OCI-LY7 (cell line): ENCODE data around the gene RTN4. TPM values are rescaled to one million over a fixed set of nuclear protein-coding genes. Genes with fewer than 3 reads are reported as not detected.

Experiments
- BruUV-seq: library from RNA; stranded (reverse); fragments of 400-500 nt; replicated peaks from 2 replicates; lab custom pipeline; 2021; lab: Mats Ljungman, UMichigan
- CTCF ChIA-PET: fragments of 300-600 bp; sonication (Branson Sonifier 250); formaldehyde crosslinking; loops from one replicate; lab custom pipeline; 2022; ENCODE audit warnings: antibody characterized with exemption; ENCODE audit not compliant: unreplicated experiment; lab: Charles Lee
- POLR2A ChIA-PET: fragments of 300-600 bp; sonication (Branson Sonifier 250); formaldehyde crosslinking; loops from one replicate; lab custom pipeline; 2022; ENCODE audit warnings: antibody characterized with exemption; lab: Charles Lee
- DNase-seq: peaks from one replicate; pipeline ENCODE4 v3.0.0-alpha.2; 2015; ENCODE audit warnings: low spot score
- H2AFZ ChIP-seq: fragments of 200-600 bp; sonication (generic), shearing (Covaris generic); 2 replicates; pipeline ENCODE4 v1.6.1; 2014; ENCODE audit warnings: mild to moderate bottlenecking, antibody characterized with exemption, low read length, moderate library complexity
- H3K27ac ChIP-seq: fragments of 200-600 bp; sonication (generic); 2 replicates; pipeline ENCODE4 v1.5.1; 2014; ENCODE audit warnings: mixed run types, low read depth, mild to moderate bottlenecking, moderate library complexity, low read length, inconsistent platforms; ENCODE audit not compliant: poor library complexity, severe bottlenecking
- H3K36me3 ChIP-seq: fragments of 200-600 bp; sonication (generic); 2 replicates; pipeline ENCODE4 v1.6.1; 2014; ENCODE audit warnings: mild to moderate bottlenecking, antibody characterized with exemption, low read length, moderate library complexity, mixed read lengths; ENCODE audit not compliant: insufficient read depth
- H3K4me1 ChIP-seq: fragments of 200-600 bp; sonication (generic); 2 replicates; pipeline ENCODE4 v1.5.1; 2014; ENCODE audit warnings: mild to moderate bottlenecking, low read length; ENCODE audit not compliant: insufficient read depth, poor library complexity, severe bottlenecking
- H3K4me2 ChIP-seq: fragments of 200-600 bp; sonication (generic); 2 replicates; pipeline ENCODE4 v1.6.1; 2014; ENCODE audit warnings: mild to moderate bottlenecking, low read length
- H3K4me3 ChIP-seq: fragments of 200-600 bp; sonication (generic); 2 replicates; pipeline ENCODE4 v1.5.1; 2014; ENCODE audit warnings: mild to moderate bottlenecking, low read depth, low read length; ENCODE audit not compliant: poor library complexity, severe bottlenecking
- H3K79me2 ChIP-seq: fragments of 200-600 bp; sonication (generic); 2 replicates; pipeline ENCODE4 v1.6.1; 2016; ENCODE audit warnings: low read depth, mild to moderate bottlenecking, low read length, moderate library complexity, mixed read lengths; ENCODE audit not compliant: insufficient read depth
- H3K9me2 ChIP-seq: fragments of 200-600 bp; sonication (generic); 2 replicates; pipeline ENCODE4 v1.6.1; 2016; ENCODE audit warnings: mild to moderate bottlenecking, low read length, mixed read lengths; ENCODE audit not compliant: insufficient read depth
- H3K9me3 ChIP-seq: fragments of 200-600 bp; sonication (generic); 2 replicates; pipeline ENCODE4 v1.6.1; 2014; ENCODE audit warnings: mild to moderate bottlenecking, mixed run types, low read length, mixed read lengths
- H4K20me1 ChIP-seq: fragments of 200-600 bp; sonication (generic); 2 replicates; pipeline ENCODE4 v1.6.1; 2014; ENCODE audit warnings: mild to moderate bottlenecking, antibody characterized with exemption, low read length, moderate library complexity, mixed read lengths; ENCODE audit not compliant: insufficient read depth
- CTCF ChIP-seq: fragments of 200-600 bp; sonication (generic); conservative IDR thresholded peaks from 2 replicates; pipeline ENCODE4 v1.5.1; 2014; ENCODE audit warnings: mild to moderate bottlenecking, antibody characterized with exemption, low read length, moderate library complexity, mixed read lengths
- EZH2phosphoT487 ChIP-seq: fragments of 200-600 bp; sonication (generic); IDR thresholded peaks from 2 replicates; pipeline ENCODE4 v1.6.1; 2018; ENCODE audit warnings: low read depth, borderline replicate concordance, mild to moderate bottlenecking, mixed run types, antibody characterized with exemption, low read length, moderate library complexity, mixed read lengths
- intact Hi-C: fragments of 100-400 bp; cut with micrococcal nuclease; formaldehyde crosslinking; loops from one replicate; pipeline ENCODE4 v1.10.0; 2022; ENCODE audit not compliant: unreplicated experiment
- total RNA-seq, 2 experiments: library from RNA; depleted of rRNA in 1 of 2; stranded (reverse); fragments of >200 nt in 1 of 2; shearing (Covaris generic) in 1 of 2; gene quantifications; 2 replicates each; pipeline ENCODE4 v1.2.3, GENCODE V29; 2014 to 2022

RTN4 gene
- total RNA-seq, 2 experiments from 2014 or later = 36.5 to 75.2 TPM

- peaks cover 18% of the 10 kb centered on the region for H3K9me3 ChIP-seq
- no peak for TF ChIP-seq CTCF
- no peak overlapping the region for H3K4me3 ChIP-seq
- H3K36me3 ChIP-seq = peaks cover 29% of the 10 kb centered on the region
- peaks cover 100% of the 10 kb centered on the region for H3K79me2 ChIP-seq
- no peaks in the 10 kb centered on the region for H3K9me2 ChIP-seq
- no peak for DNase-seq
- H4K20me1 ChIP-seq = 0 out of 2 replicates have a peak, but pooled peaks cover 15% of the 10 kb centered on the region
- ChIA-PET CTCF (no interaction called here), POLR2A (interaction anchor here (1.0 to 1.1 kb wide), 2 partner anchors 13 to 15 kb away, joined by 3 to 10 read pairs; partner anchors contain the start of gene RTN4)
- BruUV-seq = no TSS peak
- no peak overlapping the region for H2AFZ ChIP-seq
- H3K4me2 ChIP-seq = no peak overlapping the region
- H3K27ac ChIP-seq = no peak overlapping the region
- intact Hi-C loops = no loop called here
- peaks cover 29% of the 10 kb centered on the region for H3K4me1 ChIP-seq
These were observed 14.5 kb downstream of the RTN4 start for GRCh38 chr2:55035716-55036115.

GRCh38 chr2:55033921-55034320 lies 16.3 kb downstream of the RTN4 start:
- H3K27ac ChIP-seq = no peak overlapping the region
- DNase-seq = no peak
- intact Hi-C loops = no loop called here
- ChIA-PET CTCF (no interaction called here), POLR2A (interaction anchor here (0.6 to 2.9 kb wide), 5 partner anchors 12 to 205 kb away, joined by 3 to 10 read pairs (median 9); no protein-coding TSS in a partner anchor)
- H3K9me3 ChIP-seq = peaks cover 14% of the 10 kb centered on the region
- H3K4me3 ChIP-seq = no peak overlapping the region
- peaks cover 29% of the 10 kb centered on the region for H3K4me1 ChIP-seq
- TF ChIP-seq EZH2phosphoT487 (no peak), CTCF (no peak)
- H3K36me3 ChIP-seq = peaks cover 28% of the 10 kb centered on the region
- H3K79me2 ChIP-seq = peaks cover 100% of the 10 kb centered on the region
- BruUV-seq = no TSS peak
- no peak overlapping the region for H2AFZ ChIP-seq
- H4K20me1 ChIP-seq = 0 out of 2 replicates have a peak, but pooled peaks cover 15% of the 10 kb centered on the region
- H3K9me2 ChIP-seq = no peaks in the 10 kb centered on the region
- H3K4me2 ChIP-seq = no peak overlapping the region

DNA sequence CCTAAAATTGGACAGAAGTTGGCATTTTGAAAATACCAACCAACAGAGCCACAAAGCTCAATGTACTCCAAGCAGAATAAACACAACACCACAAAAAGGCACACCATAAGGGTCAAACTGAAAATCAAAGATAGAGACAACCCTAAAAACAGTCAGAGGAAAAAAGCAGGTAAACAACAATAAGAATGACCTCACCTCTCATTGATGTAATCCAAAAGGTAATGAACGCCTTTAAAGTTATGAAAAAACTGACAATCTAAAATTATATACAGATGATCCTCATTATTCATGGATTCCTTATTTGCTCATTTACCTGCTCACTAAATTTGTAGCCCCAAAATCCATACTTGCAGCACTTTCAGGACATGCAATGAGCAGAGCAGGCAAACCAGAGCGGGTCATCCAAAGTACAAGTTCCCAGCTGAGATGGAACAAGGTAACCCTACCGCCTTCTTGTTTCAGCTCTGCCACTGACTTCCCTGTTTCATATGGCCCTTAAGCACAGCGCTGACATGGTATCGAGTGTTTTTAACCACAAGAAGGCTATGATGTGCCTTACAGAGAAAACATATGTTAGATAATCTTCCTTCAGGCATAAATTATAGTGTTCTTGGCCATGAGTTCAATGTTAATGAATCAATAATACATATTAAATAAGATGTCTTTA lies 17.0 kb downstream of the RTN4 start:
- Histone ChIP-seq H3K36me3 (peaks cover 21% of the 10 kb centered on the region; the same call in 1 of the 2 replicates), H3K4me2 (peak overlapping the region; percentile 36), H3K9me2 (no peaks in the 10 kb centered on the region), H2AFZ (no peak overlapping the region), H3K4me1 (peaks cover 23% of the 10 kb centered on the region), H3K9me3 (peaks cover 7% of the 10 kb centered on the region; the same call in 1 of the 2 replicates), H3K4me3 (no peak overlapping the region), H3K79me2 (peaks cover 100% of the 10 kb centered on the region), H3K27ac (no peak overlapping the region), H4K20me1 (0 out of 2 replicates have a peak, but pooled peaks cover 15% of the 10 kb centered on the region)
- BruUV-seq = no TSS peak
- CTCF ChIA-PET = no interaction called here
- peak; percentile 56 for DNase-seq
- no peak for TF ChIP-seq CTCF
- no peak for TF ChIP-seq EZH2phosphoT487
- POLR2A ChIA-PET = interaction anchor here (0.6 to 2.9 kb wide), 7 partner anchors 12 to 153 kb away, joined by 3 to 10 read pairs (median 5); no protein-coding TSS in a partner anchor
- intact Hi-C loops = no loop called here
